Stimulated activated naive CD8-positive, alpha-beta T cell treated with anti-CD3 and anti-CD28 coated beads, Interleukin-15, Interleukin-2, amounts not matched to agents 100 ng/mL and 50 ng/mL, for 24 hours (primary cell): ENCODE results near the gene RHOBTB1.
"Not testable (repeated sequence)": the region's sequence is repeated elsewhere in the genome, so short reads cannot be mapped to it uniquely, and the experiment has no call there.

Experiments used
- H3K27ac Mint-ChIP-seq: one replicate; pipeline ENCODE4 v1.8.0; 2021; ENCODE audit warnings: mild to moderate bottlenecking, mixed read lengths
- H3K27me3 Mint-ChIP-seq: one replicate; pipeline ENCODE4 v1.8.0; 2021; ENCODE audit warnings: mixed read lengths
- H3K36me3 Mint-ChIP-seq: one replicate; pipeline ENCODE4 v1.8.0; 2021; ENCODE audit warnings: low read depth, mixed read lengths
- H3K4me1 Mint-ChIP-seq: one replicate; pipeline ENCODE4 v1.8.0; 2021; ENCODE audit warnings: low read depth, mixed read lengths
- H3K4me3 Mint-ChIP-seq: one replicate; pipeline ENCODE4 v1.8.0; 2021; ENCODE audit warnings: mild to moderate bottlenecking, mixed read lengths
- H3K9me3 Mint-ChIP-seq: one replicate; pipeline ENCODE4 v1.8.0; 2021; ENCODE audit warnings: mixed read lengths

Gene RHOBTB1

GRCh38 chr10:60972181-60972580 is 28.2 kb upstream of the RHOBTB1 start:
- H3K36me3 Mint-ChIP-seq, H3K27ac Mint-ChIP-seq, H3K4me3 Mint-ChIP-seq, H3K9me3 Mint-ChIP-seq, H3K27me3 Mint-ChIP-seq: not testable (repeated sequence)
- H3K4me1 Mint-ChIP-seq: peaks cover 28% of the 10 kb centered on the region

- no peaks in the 10 kb centered on the region for H3K9me3 Mint-ChIP-seq
- no peak overlapping the region for H3K27ac Mint-ChIP-seq
- peaks cover 4% of the 10 kb centered on the region for H3K27me3 Mint-ChIP-seq
- peaks cover 29% of the 10 kb centered on the region for H3K4me1 Mint-ChIP-seq
- H3K36me3 Mint-ChIP-seq: no peaks in the 10 kb centered on the region
- H3K4me3 Mint-ChIP-seq: no peak overlapping the region
These were observed 26.5 kb upstream of the RHOBTB1 start for GRCh38 chr10:60970526-60970925.

- no peak overlapping the region for H3K4me3 Mint-ChIP-seq
- H3K4me1 Mint-ChIP-seq: peaks cover 24% of the 10 kb centered on the region
- peaks cover 9% of the 10 kb centered on the region for H3K27me3 Mint-ChIP-seq
- no peak overlapping the region for H3K27ac Mint-ChIP-seq
- H3K36me3 Mint-ChIP-seq: no peaks in the 10 kb centered on the region
- no peaks in the 10 kb centered on the region for H3K9me3 Mint-ChIP-seq
These were observed 24.5 kb upstream of the RHOBTB1 start for GRCh38 chr10:60968504-60968903.

- peaks cover 28% of the 10 kb centered on the region for H3K4me1 Mint-ChIP-seq
- no peaks in the 10 kb centered on the region for H3K36me3 Mint-ChIP-seq
- peak overlapping the region; percentile 64 for H3K27ac Mint-ChIP-seq
- no peaks in the 10 kb centered on the region for H3K9me3 Mint-ChIP-seq
- H3K27me3 Mint-ChIP-seq: peaks cover 9% of the 10 kb centered on the region
- no peak overlapping the region for H3K4me3 Mint-ChIP-seq
These were observed 24.0 kb upstream of the RHOBTB1 start for GRCh38 chr10:60967854-60968484.

- no peak overlapping the region for H3K4me3 Mint-ChIP-seq
- H3K36me3 Mint-ChIP-seq: no peaks in the 10 kb centered on the region
- H3K27me3 Mint-ChIP-seq: peaks cover 9% of the 10 kb centered on the region
- no peaks in the 10 kb centered on the region for H3K9me3 Mint-ChIP-seq
- H3K27ac Mint-ChIP-seq: no peak overlapping the region
- peaks cover 28% of the 10 kb centered on the region for H3K4me1 Mint-ChIP-seq
These were observed 23.3 kb upstream of the RHOBTB1 start for GRCh38 chr10:60967260-60967659.

- Mint-ChIP-seq H3K27ac (no peak overlapping the region), H3K9me3 (no peaks in the 10 kb centered on the region), H3K4me3 (no peak overlapping the region), H3K4me1 (peaks cover 34% of the 10 kb centered on the region), H3K27me3 (peaks cover 9% of the 10 kb centered on the region), H3K36me3 (no peaks in the 10 kb centered on the region)
These were observed 21.7 kb upstream of the RHOBTB1 start for GRCh38 chr10:60965696-60966095.

- H3K36me3 Mint-ChIP-seq: no peaks in the 10 kb centered on the region
- peak overlapping the region; percentile 39 for H3K27ac Mint-ChIP-seq
- H3K9me3 Mint-ChIP-seq: no peaks in the 10 kb centered on the region
- H3K4me3 Mint-ChIP-seq: peak overlapping the region; percentile 9
- peaks cover 34% of the 10 kb centered on the region for H3K4me1 Mint-ChIP-seq
- H3K27me3 Mint-ChIP-seq: peaks cover 9% of the 10 kb centered on the region
These were observed 20.6 kb upstream of the RHOBTB1 start for GRCh38 chr10:60964257-60965235.

- no peaks in the 10 kb centered on the region for H3K9me3 Mint-ChIP-seq
- H3K4me3 Mint-ChIP-seq: peak overlapping the region; percentile 9
- peak overlapping the region; percentile 39 for H3K27ac Mint-ChIP-seq
- peaks cover 34% of the 10 kb centered on the region for H3K4me1 Mint-ChIP-seq
- peaks cover 9% of the 10 kb centered on the region for H3K27me3 Mint-ChIP-seq
- no peaks in the 10 kb centered on the region for H3K36me3 Mint-ChIP-seq
These were observed 19.7 kb upstream of the RHOBTB1 start for GRCh38 chr10:60963441-60964256.

- H3K27me3 Mint-ChIP-seq: peaks cover 9% of the 10 kb centered on the region
- H3K36me3 Mint-ChIP-seq: no peaks in the 10 kb centered on the region
- no peak overlapping the region for H3K4me3 Mint-ChIP-seq
- no peak overlapping the region for H3K27ac Mint-ChIP-seq
- H3K9me3 Mint-ChIP-seq: no peaks in the 10 kb centered on the region
- H3K4me1 Mint-ChIP-seq: peaks cover 27% of the 10 kb centered on the region
These were observed 19.0 kb upstream of the RHOBTB1 start for GRCh38 chr10:60962946-60963345.

GRCh38 chr10:60960913-60961312 is 16.9 kb upstream of the RHOBTB1 start:
- Mint-ChIP-seq H3K9me3 (no peaks in the 10 kb centered on the region), H3K27ac (no peak overlapping the region), H3K27me3 (peaks cover 6% of the 10 kb centered on the region), H3K4me1 (peaks cover 19% of the 10 kb centered on the region), H3K36me3 (no peaks in the 10 kb centered on the region), H3K4me3 (no peak overlapping the region)

- H3K9me3 Mint-ChIP-seq: no peaks in the 10 kb centered on the region
- H3K4me1 Mint-ChIP-seq: peaks cover 19% of the 10 kb centered on the region
- H3K4me3 Mint-ChIP-seq: no peak overlapping the region
These were observed 16.0 kb upstream of the RHOBTB1 start for GRCh38 chr10:60960031-60960430.

GRCh38 chr10:60958892-60959601 is 15.1 kb upstream of the RHOBTB1 start:
- no peak overlapping the region for H3K27ac Mint-ChIP-seq
- no peaks in the 10 kb centered on the region for H3K9me3 Mint-ChIP-seq
- peaks cover 4% of the 10 kb centered on the region for H3K27me3 Mint-ChIP-seq
- no peak overlapping the region for H3K4me3 Mint-ChIP-seq
- no peaks in the 10 kb centered on the region for H3K36me3 Mint-ChIP-seq
- peaks cover 16% of the 10 kb centered on the region for H3K4me1 Mint-ChIP-seq

More at GRCh38 chr10:60960031-60960430, 16.0 kb upstream of the RHOBTB1 start:
- no peaks in the 10 kb centered on the region for H3K36me3 Mint-ChIP-seq
- peaks cover 6% of the 10 kb centered on the region for H3K27me3 Mint-ChIP-seq
- no peak overlapping the region for H3K27ac Mint-ChIP-seq

GRCh38 chr10:60957667-60958221 is 13.8 kb upstream of the RHOBTB1 start:
- Mint-ChIP-seq H3K27me3 (no peaks in the 10 kb centered on the region), H3K4me3 (no peak overlapping the region), H3K36me3 (no peaks in the 10 kb centered on the region), H3K9me3 (no peaks in the 10 kb centered on the region), H3K4me1 (peaks cover 7% of the 10 kb centered on the region), H3K27ac (no peak overlapping the region)

GRCh38 chr10:60955957-60956425 is 12.0 kb upstream of the RHOBTB1 start:
- H3K27me3 Mint-ChIP-seq: no peaks in the 10 kb centered on the region
- no peak overlapping the region for H3K4me3 Mint-ChIP-seq
- H3K36me3 Mint-ChIP-seq: no peaks in the 10 kb centered on the region
- no peak overlapping the region for H3K27ac Mint-ChIP-seq
- H3K9me3 Mint-ChIP-seq: no peaks in the 10 kb centered on the region
- peaks cover 2% of the 10 kb centered on the region for H3K4me1 Mint-ChIP-seq
